Measurements from ENCODE around the gene CDADC1. TPM values are rescaled to one million over a fixed set of nuclear protein-coding genes. Genes with fewer than 3 reads are reported as not detected.
"Not testable (repeated sequence)": the region's sequence is repeated elsewhere in the genome, so short reads cannot be mapped to it uniquely, and the experiment has no call there.

Gene CDADC1
- total RNA-seq, 1 experiment from 2014 or later: 7.0 TPM

DNA sequence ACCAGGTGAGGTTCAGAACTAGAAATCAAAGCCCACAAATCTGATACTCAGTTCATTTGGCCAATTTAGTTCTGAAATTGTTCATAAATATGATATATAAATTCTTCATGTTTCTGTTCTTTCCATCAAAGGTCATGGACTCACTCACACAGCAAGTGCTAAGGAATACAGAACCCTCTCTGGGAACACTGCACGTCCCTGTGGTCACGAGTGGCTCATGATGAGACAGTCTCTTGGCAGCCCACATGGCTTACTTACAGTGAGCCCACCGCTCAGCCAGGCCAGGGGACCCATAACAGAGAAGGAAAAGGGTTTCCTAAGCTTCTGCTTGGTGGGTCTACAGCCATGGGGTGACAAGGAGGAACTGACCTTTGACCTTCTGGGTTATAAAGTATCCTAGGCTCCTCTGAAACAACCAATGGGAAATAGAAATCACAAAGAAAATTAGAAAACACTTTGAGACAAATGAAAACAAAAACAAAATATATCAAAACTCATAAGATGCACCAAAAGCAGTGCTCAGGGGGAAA is 67.4 kb downstream of the CDADC1 start:
- no peak for DNase-seq (ENCODE audit: low spot score)

DNA sequence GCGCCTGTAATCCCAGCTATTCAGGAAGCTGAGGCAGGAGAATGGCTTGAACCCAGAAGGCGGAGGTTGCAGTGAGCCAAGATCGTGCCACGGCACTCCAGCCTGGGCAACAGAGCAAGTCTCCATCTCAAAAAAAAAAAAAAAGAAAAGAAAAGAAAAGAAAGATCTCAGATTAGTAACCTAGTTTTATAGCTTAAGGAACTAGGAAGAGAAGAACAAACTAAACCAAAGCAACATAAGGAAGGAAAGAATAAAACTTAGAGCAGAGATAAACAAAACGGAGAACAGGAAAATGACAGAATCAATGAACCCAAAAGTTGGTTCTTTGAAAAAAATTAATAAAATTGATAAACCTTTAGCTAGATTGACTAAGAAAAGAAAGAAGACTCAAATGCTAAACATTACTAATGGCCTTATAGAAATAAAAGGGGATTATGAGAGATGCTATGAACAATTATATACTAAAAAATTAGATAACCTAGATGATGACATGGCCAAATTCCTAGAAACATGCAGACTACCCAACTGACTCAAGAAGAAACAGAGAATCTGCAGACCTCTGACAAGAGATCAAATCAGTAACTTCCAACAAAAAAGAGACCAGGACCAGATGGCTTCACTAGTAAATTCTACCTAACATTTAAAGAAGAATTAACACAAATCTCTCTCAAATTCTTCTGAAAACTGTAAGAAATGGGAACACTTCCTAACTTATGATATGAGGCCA is 68.2 kb downstream of the CDADC1 start:
- no peak for DNase-seq (ENCODE audit: low spot score)

GRCh38 chr13:49319551-49319950 is 71.8 kb downstream of the CDADC1 start:
- DNase-seq (ENCODE audit: low spot score): no peak

DNA sequence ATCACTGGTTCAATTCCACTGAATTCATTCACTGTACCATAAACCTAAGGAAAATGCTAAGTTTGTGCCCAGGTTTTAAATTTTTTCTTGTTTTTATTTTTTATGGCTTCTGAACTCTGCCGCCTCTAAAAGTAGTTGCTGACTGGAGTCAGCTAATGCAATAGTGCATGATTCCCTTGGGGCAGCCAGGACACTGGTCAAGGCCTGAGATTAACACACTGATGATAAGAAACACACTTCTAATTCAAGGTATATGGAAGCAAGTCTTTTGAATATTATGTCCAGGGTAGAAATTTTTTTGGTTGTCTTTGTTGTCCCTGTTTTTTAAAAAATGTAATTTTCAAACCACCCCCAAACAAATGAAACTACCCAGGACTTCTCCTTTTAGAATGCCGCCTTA is 72.2 kb downstream of the CDADC1 start:
- DNase-seq (ENCODE audit: low spot score): no peak

DNA sequence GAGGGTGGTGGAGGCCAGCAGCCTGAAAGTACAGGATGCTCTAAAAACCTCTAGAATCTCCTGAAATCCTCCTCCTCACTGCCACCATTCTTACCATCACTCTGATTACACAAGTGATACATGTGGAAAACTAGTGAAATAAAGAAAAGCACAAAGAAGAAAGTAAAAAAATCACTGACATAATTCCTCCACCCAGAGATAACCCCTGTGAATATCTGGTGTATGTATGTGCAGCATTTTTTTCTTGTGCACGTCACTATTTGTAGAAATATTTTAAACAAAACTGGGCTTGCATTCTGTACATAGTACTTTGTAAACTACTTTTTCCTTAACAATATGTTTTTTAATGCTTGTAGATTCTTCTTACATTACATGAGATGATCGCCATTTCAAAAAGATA is 73.2 kb downstream of the CDADC1 start:
- DNase-seq (ENCODE audit: low spot score): no peak

DNA sequence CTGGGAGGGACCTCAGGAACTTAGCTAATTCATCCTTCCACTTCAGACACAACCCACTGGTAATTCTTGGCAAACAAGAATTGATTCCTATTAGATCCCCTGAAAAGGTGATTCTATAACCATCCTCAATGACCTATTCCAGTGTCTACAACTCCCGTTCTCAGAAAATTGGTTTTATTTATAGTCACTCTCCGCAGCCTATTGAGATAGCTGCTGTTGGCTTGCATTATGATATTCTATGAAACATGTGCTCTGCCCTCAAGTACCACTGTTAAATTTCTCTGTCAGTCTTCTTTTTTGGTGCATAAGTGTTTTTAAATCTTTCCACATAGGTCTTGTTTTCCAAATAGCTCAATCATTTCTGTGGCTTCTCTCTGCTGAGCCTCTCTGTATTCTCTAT is 75.0 kb downstream of the CDADC1 start:
- DNase-seq (ENCODE audit: low spot score): no peak

DNA sequence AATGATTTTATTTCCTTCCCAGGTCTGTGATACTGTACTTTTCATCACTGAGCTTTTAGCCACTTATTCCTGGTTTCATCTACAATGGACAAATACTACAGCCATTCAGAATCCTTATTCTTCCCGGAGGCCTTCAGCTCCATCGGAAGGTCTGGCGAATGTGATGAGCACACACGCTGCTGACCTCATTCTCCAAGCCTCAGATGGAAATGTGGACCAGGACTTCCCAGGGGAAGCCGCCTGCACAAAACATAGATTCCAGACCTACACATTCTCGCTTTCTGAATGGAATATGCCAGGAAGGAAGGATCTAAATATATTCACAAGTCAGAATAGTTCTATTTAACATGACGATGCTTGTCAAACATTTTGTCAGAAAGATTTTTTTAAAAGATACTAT is 75.6 kb downstream of the CDADC1 start:
- DNase-seq (ENCODE audit: low spot score): no peak

GRCh38 chr13:49326222-49326917 is 78.6 kb downstream of the CDADC1 start:
- no peak for DNase-seq (ENCODE audit: low spot score)

GRCh38 chr13:49327145-49327544 is 79.4 kb downstream of the CDADC1 start:
- DNase-seq (ENCODE audit: low spot score): not testable (repeated sequence)

DNA sequence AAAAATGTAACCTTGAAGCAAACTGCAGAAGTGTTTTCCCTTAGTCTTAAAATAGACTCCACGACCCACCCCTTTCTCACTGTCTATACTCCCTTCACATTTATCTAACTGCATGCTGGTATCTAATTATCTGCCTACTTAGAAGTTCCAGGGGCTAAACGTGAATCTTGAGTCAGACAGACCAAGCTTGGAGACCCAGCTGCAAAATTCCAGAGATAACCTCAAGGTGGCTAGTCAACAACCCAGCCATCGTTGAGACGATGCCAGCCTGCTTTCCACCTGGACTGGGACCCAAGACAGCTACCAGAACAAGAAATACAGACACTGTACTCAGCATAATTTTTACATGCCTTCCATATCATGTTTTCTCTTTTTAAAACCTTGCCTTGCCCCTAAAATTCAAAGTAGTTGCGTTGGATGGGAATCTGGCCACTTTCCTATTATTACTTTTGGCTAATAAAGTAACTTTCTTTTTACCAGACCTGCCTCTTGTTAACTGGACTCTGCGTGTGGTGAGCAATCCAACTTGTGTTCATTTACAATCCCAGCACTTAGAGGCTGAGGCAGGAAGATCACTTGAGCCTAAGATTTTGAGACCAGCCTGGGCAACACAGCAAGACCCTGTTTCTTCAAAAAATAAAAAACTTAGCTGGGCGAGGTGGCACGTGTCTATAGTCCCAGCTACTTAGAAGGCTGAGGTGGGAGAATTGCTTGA is 82.3 kb downstream of the CDADC1 start:
- DNase-seq (ENCODE audit: low spot score): no peak

GRCh38 chr13:49330546-49330864 is 82.8 kb downstream of the CDADC1 start:
- DNase-seq (ENCODE audit: low spot score): no peak

DNA sequence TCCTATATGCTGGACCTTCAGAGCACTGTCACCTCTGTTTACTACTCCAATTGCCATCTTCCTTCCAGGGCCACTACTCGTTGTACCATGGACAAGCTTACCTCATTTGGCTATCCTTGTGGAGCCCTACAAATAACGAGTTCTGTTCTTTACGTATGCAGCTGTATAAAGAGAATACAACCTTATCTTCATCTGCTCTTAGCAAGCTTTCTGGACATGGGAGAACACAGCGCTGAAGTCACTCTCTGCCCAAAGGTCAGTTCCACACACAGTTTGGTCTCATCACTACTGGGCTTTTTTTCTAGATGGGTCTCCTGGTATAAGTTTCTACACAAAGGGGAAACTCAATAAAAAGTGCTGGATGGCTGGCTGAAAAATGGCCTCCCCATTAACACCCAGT is 88.9 kb downstream of the CDADC1 start:
- no peak for DNase-seq (ENCODE audit: low spot score)

GRCh38 chr13:49340161-49340560 is 92.4 kb downstream of the CDADC1 start:
- DNase-seq (ENCODE audit: low spot score): no peak

GRCh38 chr13:49341517-49341916 is 93.8 kb downstream of the CDADC1 start:
- no peak for DNase-seq (ENCODE audit: low spot score)

DNA sequence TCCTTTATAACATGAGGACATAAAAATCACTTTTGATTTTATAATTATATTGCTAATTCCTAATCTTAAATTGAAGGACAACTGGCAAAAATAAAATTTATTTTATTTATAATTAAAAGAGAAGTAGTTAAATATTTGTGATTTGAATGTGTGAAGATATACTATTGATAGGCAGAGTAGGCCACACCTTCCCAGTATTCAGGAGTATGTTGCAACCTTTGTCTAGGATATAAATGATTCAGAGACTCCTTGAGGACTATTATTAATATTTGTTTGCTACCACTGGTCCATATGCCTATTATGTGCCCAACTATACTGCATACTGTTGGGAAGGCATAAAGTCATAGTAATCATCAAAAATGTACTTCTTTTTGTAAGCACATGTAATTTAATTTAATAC is 94.2 kb downstream of the CDADC1 start:
- DNase-seq (ENCODE audit: low spot score): no peak

DNA sequence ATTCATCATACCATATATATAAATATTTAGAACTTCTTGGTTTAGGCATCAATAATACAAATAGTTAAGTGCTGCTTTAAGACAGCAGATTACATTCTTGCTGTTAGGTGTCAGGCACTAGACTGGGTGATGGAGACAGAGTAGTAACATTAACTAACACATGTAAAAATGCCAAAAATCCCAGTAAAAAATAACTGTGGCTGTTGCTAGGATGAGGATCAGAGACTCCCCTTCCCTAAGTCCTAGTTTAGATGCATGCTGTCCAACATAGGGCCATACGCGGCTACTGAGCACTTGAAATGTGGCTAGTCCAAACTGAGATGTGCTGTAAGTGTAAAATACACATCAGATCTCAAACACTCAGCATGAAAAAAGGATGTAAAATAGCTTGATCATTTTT is 94.7 kb downstream of the CDADC1 start:
- no peak for DNase-seq (ENCODE audit: low spot score)

Other genes starting within 250 kb of the CDADC1 start
- not detected in 2 replicates for gene MLNR, start 27.6 kb upstream of the CDADC1 start, total RNA-seq (2014; rRNA removed; shearing (Covaris generic))
- 6.3 and 17.5 TPM in 2 replicates for gene CAB39L, start 196.1 kb downstream of the CDADC1 start, total RNA-seq (2014; rRNA removed; shearing (Covaris generic))
- 5.3 and 8.7 TPM in 2 replicates for gene SETDB2, start 196.3 kb downstream of the CDADC1 start, total RNA-seq (2014; rRNA removed; shearing (Covaris generic))
- gene PHF11, start 248.0 kb downstream of the CDADC1 start, total RNA-seq (2014; rRNA removed; shearing (Covaris generic)): 20.9 and 21.8 TPM in 2 replicates